ENCODE measurements around the gene MCHR1.

DNA sequence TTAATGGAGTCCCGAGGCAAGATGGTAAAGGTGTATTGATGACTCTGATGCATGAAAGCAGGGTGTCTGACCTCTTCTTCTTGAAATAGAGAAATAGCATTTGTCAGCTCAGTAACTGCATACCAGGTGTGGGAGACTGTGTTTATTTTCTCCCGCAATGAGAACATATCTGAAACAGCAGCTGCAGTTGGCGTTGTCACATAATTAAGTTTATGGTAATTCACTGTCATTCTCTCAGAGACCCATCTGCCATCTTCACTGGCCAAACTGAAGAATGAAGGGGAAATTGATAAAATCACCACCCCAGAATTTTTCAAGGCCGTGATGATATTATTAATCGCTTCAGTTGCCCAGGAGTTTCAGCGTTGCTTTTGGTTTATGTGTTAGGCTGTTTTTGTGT, 20.1 kb upstream of the MCHR1 start:
- no peak for TF ChIP-seq CTCF (IDR thresholded peaks at IDR 0.05)
- no peak for TF ChIP-seq POLR2A (IDR thresholded peaks at IDR 0.05)
